Skeletal muscle tissue (tissue), 4 donors: ENCODE measurements around the gene VIT. TPM values are rescaled to one million over a fixed set of nuclear protein-coding genes. Genes with fewer than 3 reads are reported as not detected.
"Not testable (repeated sequence)": the region's sequence is repeated elsewhere in the genome, so short reads cannot be mapped to it uniquely, and the experiment has no call there.

Experiments
- H3K27ac ChIP-seq: one replicate; pipeline ENCODE4 v1.7.0; 2013; ENCODE audit warnings: mild to moderate bottlenecking, low read depth, low read length, inconsistent platforms
- H3K27me3 ChIP-seq, 3 donors: one replicate each; pipeline ENCODE4 v1.7.0; 2013; ENCODE audit warnings: low read length in 3 of 3; ENCODE audit not compliant: control insufficient read depth in 3 of 3, insufficient read depth in 3 of 3
- H3K36me3 ChIP-seq, 3 donors: one replicate each; pipeline ENCODE4 v1.7.0; 2013; ENCODE audit warnings: low read length in 3 of 3; ENCODE audit not compliant: control insufficient read depth in 3 of 3, insufficient read depth in 3 of 3
- H3K4me1 ChIP-seq, 3 donors: one replicate each; pipeline ENCODE4 v1.7.0; 2013; ENCODE audit warnings: low read length in 3 of 3, mild to moderate bottlenecking in 3 of 3; ENCODE audit not compliant: control insufficient read depth in 3 of 3, insufficient read depth in 3 of 3
- H3K4me3 ChIP-seq, 3 donors: one replicate each; pipeline ENCODE4 v1.7.0; 2013; ENCODE audit warnings: low read length in 3 of 3
- H3K9ac ChIP-seq, 3 donors: one replicate each; pipeline ENCODE4 v1.7.0; 2013; ENCODE audit warnings: low read length in 3 of 3, mild to moderate bottlenecking in 3 of 3, moderate library complexity in 2 of 3, low read depth in 1 of 3
- H3K9me3 ChIP-seq, 3 donors: one replicate each; pipeline ENCODE4 v1.7.0; 2013; ENCODE audit warnings: low read length in 3 of 3; ENCODE audit not compliant: control insufficient read depth in 3 of 3
- total RNA-seq: library from RNA; depleted of rRNA; stranded (reverse); fragments of >200 nt; gene quantifications from one replicate; pipeline ENCODE4 v1.2.3, GENCODE V29; 2014
- donor health status: Osteomylitis.

VIT gene
- total RNA-seq, 1 donor from 2014 or later = 6.8 TPM

DNA sequence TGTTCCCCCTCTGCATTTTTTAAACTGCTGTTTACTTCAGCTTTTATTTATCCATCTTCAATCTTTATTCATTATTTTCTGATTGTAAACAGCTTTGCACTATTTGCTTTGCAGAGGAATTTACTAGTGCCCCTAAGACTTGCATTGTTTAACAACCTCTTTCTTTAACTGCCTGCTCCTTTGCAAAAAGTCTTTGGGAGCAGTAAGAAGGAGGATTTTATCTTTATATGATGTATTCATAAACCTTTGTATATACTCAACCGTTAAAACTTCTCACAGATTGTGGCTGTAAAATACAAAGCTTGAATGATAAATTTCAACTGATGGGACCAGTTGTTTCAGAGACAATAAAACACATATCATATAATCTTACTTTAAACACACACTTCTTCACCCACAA is 20.1 kb upstream of the VIT start:
- no peaks in the 10 kb centered on the region for H3K4me1 ChIP-seq
- no peaks in the 10 kb centered on the region for H3K9me3 ChIP-seq
- H3K4me3 ChIP-seq = no peak overlapping the region
- H3K27me3 ChIP-seq = no peaks in the 10 kb centered on the region
- no peaks in the 10 kb centered on the region for H3K36me3 ChIP-seq
- no peak overlapping the region for H3K9ac ChIP-seq
- H3K27ac ChIP-seq = no peak overlapping the region

DNA sequence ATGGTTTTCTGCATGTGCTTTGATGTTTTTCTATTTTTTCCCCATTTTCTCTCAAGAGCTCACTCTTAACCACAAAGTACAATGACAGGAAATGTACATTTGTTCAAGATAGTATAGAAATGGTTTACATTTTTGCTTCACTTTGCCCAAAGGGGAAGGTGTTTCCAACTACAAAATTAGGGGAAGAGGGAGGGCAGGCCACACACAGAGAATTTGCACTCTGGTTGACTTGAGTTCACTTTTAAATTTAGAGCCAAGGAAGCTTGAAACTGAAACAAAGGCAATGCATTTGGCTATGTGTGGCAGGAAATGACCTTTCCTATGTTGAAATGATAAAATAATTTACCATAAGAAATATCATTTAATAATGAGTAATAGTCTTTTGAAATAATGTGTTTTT is 19.1 kb upstream of the VIT start:
- H3K27ac ChIP-seq = no peak overlapping the region
- H3K9me3 ChIP-seq = no peaks in the 10 kb centered on the region
- H3K4me3 ChIP-seq = no peak overlapping the region
- H3K9ac ChIP-seq = no peak overlapping the region
- H3K4me1 ChIP-seq = no peaks in the 10 kb centered on the region
- H3K27me3 ChIP-seq = no peaks in the 10 kb centered on the region
- H3K36me3 ChIP-seq = no peaks in the 10 kb centered on the region

GRCh38 chr2:36677996-36678605 is 18.4 kb upstream of the VIT start:
- Histone ChIP-seq H3K27me3 (no peaks in the 10 kb centered on the region), H3K4me3 (no peak overlapping the region), H3K9me3 (no peaks in the 10 kb centered on the region), H3K9ac (no peak overlapping the region), H3K36me3 (no peaks in the 10 kb centered on the region), H3K4me1 (no peaks in the 10 kb centered on the region), H3K27ac (no peak overlapping the region)

DNA sequence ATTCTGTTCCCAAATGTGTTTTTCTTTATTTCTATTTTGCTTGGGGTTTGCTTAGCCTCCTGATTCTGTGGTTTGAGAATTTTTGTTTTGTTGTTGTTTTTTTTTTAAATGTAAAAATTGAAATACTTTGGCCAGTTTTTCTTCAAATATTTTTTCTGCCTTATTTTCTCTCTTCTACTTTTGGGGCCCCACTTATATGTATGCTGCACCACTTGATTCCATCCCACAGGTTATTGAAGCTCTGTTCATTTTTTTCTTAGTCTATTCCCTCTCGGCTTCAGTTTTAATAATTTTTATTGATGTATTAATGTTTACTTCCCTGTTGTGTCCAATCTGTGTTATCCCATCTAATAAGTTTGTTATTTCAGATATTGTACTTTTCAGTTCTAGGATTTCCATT is 17.7 kb upstream of the VIT start:
- Histone ChIP-seq H3K4me1 (no peaks in the 10 kb centered on the region), H3K9ac (no peak overlapping the region), H3K9me3 (no peaks in the 10 kb centered on the region), H3K4me3 (no peak overlapping the region), H3K27ac (no peak overlapping the region), H3K27me3 (no peaks in the 10 kb centered on the region), H3K36me3 (no peaks in the 10 kb centered on the region)

- Histone ChIP-seq H3K36me3 (no peaks in the 10 kb centered on the region), H3K27ac (no peak overlapping the region), H3K4me3 (no peak overlapping the region), H3K27me3 (no peaks in the 10 kb centered on the region), H3K9me3 (no peaks in the 10 kb centered on the region), H3K9ac (no peak overlapping the region), H3K4me1 (no peaks in the 10 kb centered on the region)
Observed at GRCh38 chr2:36680012-36680411, 16.5 kb upstream of the VIT start.

DNA sequence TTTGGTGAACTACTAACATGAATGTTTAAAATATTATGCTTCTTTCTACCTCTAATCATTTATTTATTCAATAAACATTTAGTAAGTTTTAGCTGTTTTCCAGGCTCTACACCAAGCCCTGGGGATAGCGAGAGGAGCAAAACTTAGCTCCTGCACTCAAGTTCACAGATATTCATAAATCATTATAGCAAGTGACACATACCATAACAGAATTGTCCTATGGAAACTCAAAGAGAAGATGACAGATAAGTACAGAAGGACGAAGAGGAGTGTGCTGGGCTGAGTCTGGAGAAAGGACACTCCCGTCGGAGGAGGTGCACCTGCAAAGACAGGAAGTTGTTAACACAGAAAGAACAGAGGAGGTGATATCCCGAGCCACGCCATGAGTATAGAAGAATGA is 13.9 kb upstream of the VIT start:
- H3K9ac ChIP-seq = no peak overlapping the region
- no peak overlapping the region for H3K4me3 ChIP-seq
- H3K4me1 ChIP-seq = no peaks in the 10 kb centered on the region
- H3K27me3 ChIP-seq = no peaks in the 10 kb centered on the region
- H3K9me3 ChIP-seq = no peaks in the 10 kb centered on the region
- no peak overlapping the region for H3K27ac ChIP-seq
- no peaks in the 10 kb centered on the region for H3K36me3 ChIP-seq

GRCh38 chr2:36683002-36683401 is 13.5 kb upstream of the VIT start:
- no peaks in the 10 kb centered on the region for H3K36me3 ChIP-seq
- H3K4me1 ChIP-seq = no peaks in the 10 kb centered on the region
- no peak overlapping the region for H3K9ac ChIP-seq
- H3K9me3 ChIP-seq = no peaks in the 10 kb centered on the region
- no peak overlapping the region for H3K4me3 ChIP-seq
- no peak overlapping the region for H3K27ac ChIP-seq
- H3K27me3 ChIP-seq = no peaks in the 10 kb centered on the region

DNA sequence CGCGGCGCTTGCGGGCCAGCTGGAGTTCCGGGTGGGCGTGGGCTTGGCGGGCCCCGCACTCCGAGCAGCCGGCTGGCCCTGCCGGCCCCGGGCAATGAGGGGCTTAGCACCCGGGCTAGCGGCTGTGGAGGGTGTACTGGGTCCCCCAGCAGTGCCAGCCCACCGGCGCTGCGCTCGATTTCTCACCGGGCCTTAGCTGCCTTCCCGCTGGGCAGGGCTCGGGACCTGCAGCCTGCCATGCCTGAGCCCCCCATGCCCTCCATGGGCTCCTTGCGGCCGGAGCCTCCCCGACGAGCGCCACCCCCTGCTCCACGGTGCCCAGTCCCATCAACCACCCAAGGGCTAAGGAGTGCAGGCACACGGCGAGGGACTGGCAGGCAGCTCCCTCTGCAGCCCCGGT is 8.2 kb upstream of the VIT start:
- not testable (repeated sequence) for H3K9me3 ChIP-seq, H3K4me3 ChIP-seq, H3K27me3 ChIP-seq, H3K36me3 ChIP-seq, H3K27ac ChIP-seq, H3K4me1 ChIP-seq, H3K9ac ChIP-seq

GRCh38 chr2:36689013-36689412 is 7.5 kb upstream of the VIT start:
- H3K36me3 ChIP-seq, H3K4me3 ChIP-seq, H3K9me3 ChIP-seq, H3K27ac ChIP-seq, H3K9ac ChIP-seq, H3K4me1 ChIP-seq, H3K27me3 ChIP-seq: not testable (repeated sequence)

- H3K9me3 ChIP-seq = no peaks in the 10 kb centered on the region
- no peak overlapping the region for H3K4me3 ChIP-seq
- H3K36me3 ChIP-seq = no peaks in the 10 kb centered on the region
- no peaks in the 10 kb centered on the region for H3K27me3 ChIP-seq
- no peaks in the 10 kb centered on the region for H3K4me1 ChIP-seq
- no peak overlapping the region for H3K9ac ChIP-seq
- no peak overlapping the region for H3K27ac ChIP-seq
Observed at GRCh38 chr2:36692121-36692520, 4.4 kb upstream of the VIT start.

- H3K9me3 ChIP-seq = no peaks in the 10 kb centered on the region
- no peaks in the 10 kb centered on the region for H3K36me3 ChIP-seq
- no peaks in the 10 kb centered on the region for H3K27me3 ChIP-seq
- H3K4me1 ChIP-seq = no peaks in the 10 kb centered on the region
- no peak overlapping the region for H3K9ac ChIP-seq
- H3K4me3 ChIP-seq = no peak overlapping the region
- H3K27ac ChIP-seq = no peak overlapping the region
Observed at GRCh38 chr2:36693825-36694224, 2.7 kb upstream of the VIT start.
